HG03432 (cell line): ENCODE data around the gene FAM222B.
"Not testable (repeated sequence)": the region's sequence is repeated elsewhere in the genome, so short reads cannot be mapped to it uniquely, and the experiment has no call there.

Experiments
- ATAC-seq: cut with Tn5 transposase; IDR thresholded peaks from one replicate; pipeline ENCODE4 v1.9.1; 2021; ENCODE audit warnings: mild to moderate bottlenecking, moderate library complexity; ENCODE audit not compliant: unreplicated experiment

FAM222B gene

DNA sequence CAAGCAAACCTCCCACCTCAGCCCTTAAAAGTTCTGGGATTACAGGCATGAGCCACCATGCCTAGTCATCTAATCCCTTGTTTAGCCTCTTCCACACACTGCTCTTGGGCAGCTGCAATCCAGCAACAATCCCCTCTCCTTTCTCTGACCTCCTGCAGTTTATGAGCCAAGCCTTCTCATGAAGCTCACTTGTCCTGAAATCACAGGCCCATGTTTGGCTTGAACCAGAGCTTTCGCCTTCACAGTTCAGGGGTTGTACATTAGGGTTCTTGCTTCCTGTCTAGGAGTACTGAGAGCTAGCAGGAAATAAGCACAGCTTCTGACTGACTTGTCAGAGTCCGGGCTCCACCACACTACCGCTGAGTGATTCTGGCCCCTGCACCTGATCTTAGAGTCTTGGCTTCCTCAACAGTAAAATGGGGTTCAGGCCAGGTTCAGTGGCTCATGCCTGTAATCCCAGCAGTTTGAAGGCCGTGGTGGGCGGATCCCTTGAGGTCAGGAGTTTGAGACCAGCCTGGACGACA lies 28.5 kb upstream of the FAM222B start:
- ATAC-seq = peak; percentile 88

DNA sequence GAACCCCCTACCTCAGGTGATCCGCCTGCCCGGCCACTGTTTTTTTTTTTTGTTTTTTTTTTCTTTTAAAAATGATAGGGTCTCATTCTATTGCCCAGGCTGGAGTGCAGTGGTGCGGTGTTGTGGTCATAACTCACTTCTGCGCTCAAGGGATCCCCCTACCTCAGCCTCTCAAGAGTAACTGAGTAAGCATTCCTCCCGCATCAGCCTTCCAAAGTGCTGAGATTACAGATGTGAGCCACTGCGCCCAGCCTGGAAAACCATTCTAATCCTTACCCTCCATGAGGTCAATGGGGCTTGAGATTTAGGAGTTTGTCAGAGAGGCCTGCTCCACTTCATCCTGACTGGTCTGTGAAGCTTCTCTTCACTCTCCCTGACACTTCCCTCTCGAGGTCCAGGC lies 24.7 kb upstream of the FAM222B start:
- no peak for ATAC-seq

DNA sequence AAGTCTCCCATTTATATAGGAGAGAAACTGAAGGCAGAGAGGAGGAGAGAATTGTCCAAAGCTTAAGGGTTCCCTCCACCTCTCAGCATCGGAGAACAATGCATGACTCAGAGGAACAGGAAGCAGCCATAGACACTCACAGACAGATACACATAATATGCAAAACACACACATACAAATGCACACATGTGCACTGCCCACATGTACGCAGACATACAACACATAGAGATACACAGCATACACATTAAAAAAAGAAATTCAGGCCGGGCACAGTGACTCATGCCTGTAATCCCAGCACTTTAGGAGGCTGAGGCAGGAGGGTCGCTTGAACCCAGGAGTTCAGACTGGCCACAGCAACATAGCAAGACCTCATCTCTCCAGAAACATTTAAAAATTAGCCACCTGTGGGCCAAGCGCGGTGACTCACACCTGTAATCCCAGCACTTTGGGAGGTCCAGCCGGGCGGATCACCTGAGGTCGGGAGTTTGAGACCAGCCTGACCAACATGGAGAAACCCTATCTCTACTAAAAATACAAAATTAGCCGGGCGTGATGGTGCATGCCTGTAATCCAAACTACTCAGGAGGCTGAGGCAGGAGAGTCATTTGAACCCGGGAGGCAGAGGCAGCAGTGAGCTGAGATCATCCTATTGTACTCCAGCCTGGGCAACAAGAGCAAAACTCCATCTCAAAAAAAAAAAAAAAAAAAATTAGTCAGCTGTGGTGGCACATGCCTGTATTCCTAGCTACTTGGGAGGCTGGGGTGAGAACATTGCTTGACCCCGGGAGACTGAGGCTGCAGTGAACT lies 23.6 kb upstream of the FAM222B start:
- no peak for ATAC-seq

GRCh38 chr17:28864991-28865849 lies 22.6 kb upstream of the FAM222B start:
- no peak for ATAC-seq

DNA sequence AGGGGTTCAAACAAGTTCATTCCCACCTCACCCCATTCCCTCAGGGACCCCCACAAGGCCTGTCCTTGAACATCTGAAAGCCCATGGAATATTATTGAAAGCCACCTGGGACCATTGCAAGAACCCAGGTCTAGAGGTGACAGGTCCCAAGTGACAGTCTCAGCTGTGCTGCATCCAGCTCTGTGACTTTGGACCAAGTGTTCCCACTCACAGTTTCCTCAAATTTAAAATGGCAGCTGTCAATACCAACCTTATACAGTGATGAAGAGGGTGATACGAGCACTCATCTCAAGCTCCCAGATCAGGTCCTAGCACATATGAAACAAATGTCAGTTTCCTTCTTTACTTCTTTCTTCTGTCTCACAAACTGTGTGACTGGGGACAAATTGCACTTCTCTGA lies 21.4 kb upstream of the FAM222B start:
- ATAC-seq = no peak

- ATAC-seq = no peak
Observed at GRCh38 chr17:28862561-28862960, 20.0 kb upstream of the FAM222B start.

DNA sequence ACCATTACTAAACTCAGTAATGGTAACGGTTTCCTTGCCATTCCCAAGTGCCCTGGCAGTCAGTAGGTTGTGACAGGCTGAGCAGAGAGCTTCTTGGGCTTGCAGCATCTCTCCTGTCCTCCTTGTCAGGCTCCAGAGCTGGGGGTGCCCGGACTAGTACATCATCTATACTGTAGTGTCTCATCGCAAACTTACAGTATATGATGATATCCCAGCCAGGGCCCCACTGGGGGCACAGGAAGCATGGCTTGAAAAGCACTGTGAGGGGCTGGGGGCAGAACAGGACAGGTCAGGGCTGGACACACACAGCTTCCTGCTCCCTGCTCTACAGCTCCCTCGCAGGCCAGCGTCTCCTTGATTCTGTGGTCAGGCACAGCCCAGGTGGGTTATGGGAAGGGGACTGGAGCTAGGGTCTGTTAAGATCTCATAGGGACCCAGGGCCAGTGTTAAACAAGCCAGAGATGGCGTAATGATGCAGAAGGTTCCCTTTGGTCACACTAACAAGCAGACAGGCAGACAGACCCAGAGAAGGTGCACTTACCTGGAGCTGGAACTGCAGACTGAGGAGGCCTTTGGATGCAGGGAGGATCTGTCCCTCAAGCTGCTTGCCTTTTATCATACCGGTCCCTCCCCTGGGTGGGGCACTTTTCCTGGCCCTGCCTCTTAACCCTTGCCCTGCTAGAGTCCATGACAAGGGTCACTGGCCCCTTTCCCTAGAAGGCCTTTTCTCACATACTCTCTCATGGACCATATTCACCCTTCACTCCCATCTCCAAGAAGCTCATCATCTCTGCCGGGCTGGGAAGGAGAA lies 19.0 kb upstream of the FAM222B start:
- ATAC-seq = no peak

DNA sequence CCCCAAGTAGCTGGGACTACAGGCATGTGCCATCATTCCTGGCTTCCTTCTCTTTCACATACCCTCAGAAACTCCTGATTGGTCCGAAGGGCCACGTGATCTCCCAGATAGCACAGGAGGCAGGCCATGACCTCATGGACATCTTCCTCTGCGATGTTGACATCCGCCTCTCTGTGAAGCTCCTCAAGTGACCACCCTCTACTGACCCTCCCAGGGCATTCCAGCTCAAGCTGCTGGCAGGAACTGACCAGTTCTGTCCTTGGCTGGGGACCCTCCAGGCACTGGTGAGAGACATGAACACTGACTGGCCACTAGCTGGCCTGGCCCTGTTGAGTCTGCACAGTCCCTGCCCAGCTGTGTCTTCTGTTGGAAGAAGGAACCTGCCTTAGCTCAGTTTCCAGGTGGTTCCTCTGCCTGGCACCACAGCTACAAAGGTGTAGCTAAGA lies 17.8 kb upstream of the FAM222B start:
- no peak for ATAC-seq

DNA sequence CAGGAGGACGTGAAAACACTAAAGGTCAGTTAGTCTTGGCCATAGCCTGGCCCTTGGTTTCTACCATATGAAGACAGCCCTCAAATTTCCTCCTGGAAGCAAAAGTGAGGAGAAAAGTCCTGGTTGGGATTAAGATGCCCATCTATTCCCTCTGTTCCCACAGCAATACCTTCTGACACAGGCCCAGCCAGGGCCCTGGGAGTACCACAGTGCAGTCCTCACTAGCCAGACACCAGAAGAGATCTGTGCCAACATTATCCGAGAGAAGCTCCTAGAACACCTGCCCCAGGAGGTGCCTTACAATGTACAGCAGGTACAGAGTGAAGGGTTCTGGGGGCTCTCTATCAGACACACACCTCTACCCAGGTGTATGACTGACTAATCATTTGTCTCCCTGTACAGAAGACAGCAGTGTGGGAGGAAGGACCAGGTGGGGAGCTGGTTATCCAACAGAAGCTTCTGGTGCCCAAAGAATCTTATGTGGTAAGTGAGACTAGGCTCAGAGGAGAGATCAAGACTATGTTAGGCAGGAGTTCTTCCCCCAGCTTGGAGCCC lies 16.3 kb upstream of the FAM222B start:
- ATAC-seq = no peak

GRCh38 chr17:28857905-28858800 lies 15.6 kb upstream of the FAM222B start:
- no peak for ATAC-seq

GRCh38 chr17:28856028-28856574 lies 13.5 kb upstream of the FAM222B start:
- ATAC-seq = no peak

GRCh38 chr17:28855336-28855679 lies 12.7 kb upstream of the FAM222B start:
- no peak for ATAC-seq

- peak; percentile 92 for ATAC-seq
Observed at GRCh38 chr17:28854457-28855335, 12.1 kb upstream of the FAM222B start, which contains the start of gene ERAL1. ERAL1 (plus strand) TSS chr17:28855016; CDS start chr17:28855035, 19 bp downstream.

GRCh38 chr17:28853295-28853694 lies 10.7 kb upstream of the FAM222B start:
- ATAC-seq = no peak

- ATAC-seq = no peak
Observed at GRCh38 chr17:28849281-28849680, 6.7 kb upstream of the FAM222B start.

DNA sequence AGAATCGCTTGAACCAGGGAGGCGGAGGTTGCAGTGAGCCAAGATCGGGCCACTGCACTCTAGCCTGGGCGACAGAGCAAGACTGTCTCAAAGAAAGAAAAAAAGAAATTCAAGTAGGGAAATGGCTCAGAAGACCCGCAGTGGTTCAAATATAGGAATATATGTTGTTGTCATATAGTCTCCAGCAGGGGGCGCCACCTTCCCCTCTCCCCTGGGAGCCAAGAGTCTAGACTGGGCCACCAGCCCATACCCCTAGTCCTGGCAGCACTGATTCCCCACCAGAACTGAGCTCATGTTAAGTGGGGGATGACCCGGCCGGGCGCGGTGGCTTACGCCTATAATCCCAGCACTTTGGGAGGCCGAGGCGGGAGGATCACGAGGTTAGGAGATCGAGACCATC lies 6.1 kb upstream of the FAM222B start:
- ATAC-seq = not testable (repeated sequence)

- not testable (repeated sequence) for ATAC-seq
Observed at GRCh38 chr17:28846699-28847098, 4.1 kb upstream of the FAM222B start.

DNA sequence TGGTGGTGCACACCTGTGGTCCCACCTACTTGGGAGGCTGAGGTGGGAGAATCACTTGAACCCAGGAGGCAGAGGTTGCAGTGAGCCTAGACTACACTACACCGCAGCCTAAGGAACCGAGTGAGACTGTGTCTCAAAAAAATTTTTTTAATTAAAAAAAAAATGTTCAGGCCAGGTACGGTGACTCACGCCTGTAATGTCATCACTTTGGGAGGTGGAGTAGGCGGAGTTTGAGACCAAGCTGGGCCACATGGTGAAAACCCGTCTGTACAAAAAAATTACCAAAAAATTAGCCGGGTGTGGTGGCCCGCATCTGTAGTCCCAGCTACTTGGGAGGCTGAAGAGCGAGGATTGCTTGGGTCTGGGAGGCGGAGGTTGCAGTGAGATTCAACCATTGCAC lies 3.6 kb upstream of the FAM222B start:
- no peak for ATAC-seq
